NCI-H446 treated with DMSO at 0.1 percent for 48 hours (cell line): ENCODE results near the gene R3HCC1L.
A peak's percentile ranks its signal among the peaks of the same experiment; 100 is the strongest.

Experiments
- DNase-seq: peaks from one replicate; lab custom pipeline; 2025; lab: John Stamatoyannopoulos, UW

The R3HCC1L gene

GRCh38 chr10:98260350-98260749 is 125.9 kb downstream of the R3HCC1L start:
- DNase-seq = no peak

- no peak for DNase-seq
Measured at GRCh38 chr10:98260752-98261151, 126.3 kb downstream of the R3HCC1L start.

- peak; percentile 32 for DNase-seq
Measured at GRCh38 chr10:98261436-98262277, 127.2 kb downstream of the R3HCC1L start.

GRCh38 chr10:98262571-98262970 is 128.1 kb downstream of the R3HCC1L start:
- no peak for DNase-seq

GRCh38 chr10:98263088-98263487 is 128.6 kb downstream of the R3HCC1L start:
- no peak for DNase-seq

GRCh38 chr10:98264378-98265065 is 130.1 kb downstream of the R3HCC1L start:
- no peak for DNase-seq

- DNase-seq = no peak
Measured at GRCh38 chr10:98265403-98266378, 131.2 kb downstream of the R3HCC1L start.

GRCh38 chr10:98266647-98267046 is 132.2 kb downstream of the R3HCC1L start:
- DNase-seq = no peak

GRCh38 chr10:98267069-98267893 is 132.8 kb downstream of the R3HCC1L start:
- DNase-seq = no peak

- no peak for DNase-seq
Measured at GRCh38 chr10:98267894-98268693, 133.6 kb downstream of the R3HCC1L start, which contains the start of gene LOXL4. Gene LOXL4, minus strand, starts transcription at chr10:98268194. Its CDS starts 5,175 bp downstream, at chr10:98263019.

- no peak for DNase-seq
Measured at GRCh38 chr10:98268694-98269431, 134.4 kb downstream of the R3HCC1L start.

- no peak for DNase-seq
Measured at GRCh38 chr10:98269435-98269912, 135.0 kb downstream of the R3HCC1L start.

- DNase-seq = no peak
Measured at GRCh38 chr10:98270073-98270740, 135.8 kb downstream of the R3HCC1L start.

- DNase-seq = no peak
Measured at GRCh38 chr10:98270786-98271185, 136.3 kb downstream of the R3HCC1L start.

- no peak for DNase-seq
Measured at GRCh38 chr10:98272245-98272644, 137.8 kb downstream of the R3HCC1L start.

GRCh38 chr10:98272656-98273055 is 138.2 kb downstream of the R3HCC1L start:
- DNase-seq = no peak

- DNase-seq = no peak
Measured at GRCh38 chr10:98273057-98273850, 138.8 kb downstream of the R3HCC1L start.

- DNase-seq = no peak
Measured at GRCh38 chr10:98274562-98274961, 140.1 kb downstream of the R3HCC1L start.
